ENCODE data around the gene ELMO3.

ELMO3 gene

GRCh38 chr16:67226804-67227566 is 28.1 kb downstream of the ELMO3 start, which contains the start of gene TMEM208:
Gene TMEM208, plus strand, starts transcription at chr16:67227130. Its CDS starts 89 bp downstream, at chr16:67227219.
- peak; percentile 85 for DNase-seq

GRCh38 chr16:67227567-67227921 is 28.6 kb downstream of the ELMO3 start:
- no peak for DNase-seq

DNA sequence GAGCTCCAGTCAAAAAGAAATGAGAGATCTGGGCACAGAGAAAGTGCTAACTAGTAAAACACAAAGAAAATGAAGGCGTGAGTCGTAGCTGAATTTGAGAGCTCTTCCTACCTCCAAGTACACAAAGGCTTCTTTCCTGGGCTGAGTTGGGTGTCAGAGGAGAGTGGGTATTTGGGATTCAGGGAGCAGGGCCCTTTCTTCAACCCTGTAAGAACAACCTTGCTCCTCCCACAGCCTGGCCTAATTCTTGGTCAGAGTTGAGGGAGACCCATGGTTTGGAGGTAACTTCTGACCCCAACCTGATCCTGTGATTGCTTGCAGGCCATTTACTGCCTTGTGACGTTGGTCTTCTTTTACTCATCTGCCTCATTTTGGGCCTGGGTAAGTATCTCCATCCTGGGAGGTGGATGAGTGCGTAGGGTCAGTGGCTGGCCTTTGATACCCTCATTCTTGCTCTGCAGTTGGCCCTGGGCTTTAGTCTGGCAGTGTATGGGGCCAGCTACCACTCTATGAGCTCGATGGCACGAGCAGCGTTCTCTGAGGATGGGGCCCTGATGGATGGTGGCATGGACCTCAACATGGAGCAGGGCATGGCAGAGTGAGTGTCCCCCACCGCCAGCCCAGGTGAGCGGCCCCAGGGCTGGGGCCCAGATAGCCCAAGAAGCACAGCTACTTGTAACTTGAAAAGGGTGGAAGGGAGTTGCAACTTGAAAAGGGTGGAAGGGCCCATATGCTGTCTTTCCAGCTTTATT is 29.3 kb downstream of the ELMO3 start:
- no peak for DNase-seq

GRCh38 chr16:67228905-67229304 is 30.0 kb downstream of the ELMO3 start:
- DNase-seq: no peak

DNA sequence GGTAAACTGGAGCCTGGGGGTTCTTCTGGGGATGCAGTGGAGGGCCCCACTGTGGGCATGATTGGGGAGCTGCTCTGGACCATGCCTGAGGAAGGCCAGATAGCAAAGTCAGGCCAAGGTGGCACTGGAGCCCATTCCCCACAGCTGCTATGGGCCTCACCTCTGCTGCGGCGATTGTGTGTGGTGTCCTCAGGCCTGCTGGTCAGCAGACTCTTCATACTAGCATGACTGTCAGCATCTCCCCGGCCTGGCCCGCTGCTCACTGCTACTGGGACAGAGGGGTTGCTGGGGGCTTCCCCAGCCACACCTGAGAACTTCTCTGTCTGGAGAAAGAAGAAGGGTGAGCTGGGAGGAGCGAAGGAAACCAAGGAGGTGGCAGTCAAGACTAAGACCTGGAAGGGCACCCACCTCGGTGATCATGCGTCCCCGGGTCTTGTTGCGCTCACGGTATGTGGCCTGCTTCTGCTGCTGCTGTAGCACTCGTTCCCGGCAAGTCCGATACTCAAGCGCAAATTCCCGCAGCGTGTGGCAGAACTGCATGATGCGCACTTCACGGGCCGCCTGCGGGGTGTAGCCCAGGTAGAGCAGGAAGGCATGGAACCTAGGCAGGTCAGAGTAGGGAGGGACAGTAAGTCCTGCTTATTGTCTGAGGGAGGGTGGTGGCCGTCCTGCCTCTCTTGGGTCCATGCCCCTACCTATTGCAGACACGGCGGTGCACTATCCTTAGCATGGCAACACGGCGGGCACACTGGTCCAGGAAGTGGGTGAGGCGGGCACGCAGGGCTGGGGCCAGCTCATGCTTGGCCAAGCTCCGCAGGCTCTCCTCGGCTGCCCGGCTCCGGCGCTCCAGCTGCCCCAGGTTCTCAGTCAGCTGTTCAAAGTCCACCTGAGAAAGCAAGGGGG is 31.2 kb downstream of the ELMO3 start:
- DNase-seq: no peak

- DNase-seq: no peak
Measured at GRCh38 chr16:67230809-67231660, 32.1 kb downstream of the ELMO3 start.

- no peak for DNase-seq
Measured at GRCh38 chr16:67233596-67233995, 34.7 kb downstream of the ELMO3 start.

GRCh38 chr16:67234180-67234597 is 35.3 kb downstream of the ELMO3 start:
- DNase-seq: no peak

GRCh38 chr16:67235816-67236562 is 37.1 kb downstream of the ELMO3 start:
- DNase-seq: no peak

DNA sequence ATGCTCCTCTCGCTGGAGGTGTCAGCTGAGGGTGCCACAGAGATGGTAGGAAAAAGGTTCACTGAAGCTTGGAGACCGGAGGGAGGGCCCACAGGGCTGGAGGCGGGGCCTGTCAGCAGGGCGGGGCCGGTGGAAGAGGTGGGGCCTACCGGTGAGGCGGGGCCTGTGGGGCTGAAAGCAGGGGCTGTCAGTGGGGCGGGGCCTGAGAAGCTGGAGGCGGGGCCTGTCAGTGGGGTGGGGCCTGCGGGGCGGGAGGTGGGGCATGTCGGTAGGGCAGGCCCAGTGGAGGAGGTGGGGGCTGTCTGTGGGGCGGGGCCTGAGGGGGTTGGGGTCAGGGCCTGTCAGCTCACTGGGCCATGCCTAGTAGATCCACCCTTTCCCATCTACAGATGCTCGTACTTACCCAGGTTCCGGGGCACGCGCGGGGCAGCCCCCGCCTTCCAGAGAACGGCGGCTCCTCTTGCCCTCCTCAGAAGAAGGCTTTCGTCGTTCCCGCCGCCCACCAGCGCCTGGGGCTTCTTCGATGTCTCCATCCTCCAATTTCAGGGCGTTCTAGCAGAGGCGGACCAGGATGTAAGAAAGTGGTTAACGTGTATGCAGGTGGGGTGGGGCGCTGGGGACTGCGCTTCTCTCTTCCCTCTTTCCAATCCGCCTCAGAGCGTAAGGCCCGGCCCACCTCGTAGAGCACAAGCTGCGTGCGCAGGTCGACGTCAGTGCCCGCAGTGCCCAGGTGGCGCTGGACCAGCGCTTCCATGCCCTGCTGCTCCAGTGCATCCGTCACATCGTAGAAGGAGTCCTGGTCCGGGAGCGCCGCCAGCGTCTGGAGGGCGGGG is 37.8 kb downstream of the ELMO3 start:
- no peak for DNase-seq

- no peak for DNase-seq
Measured at GRCh38 chr16:67237396-67238277, 38.7 kb downstream of the ELMO3 start.

- no peak for DNase-seq
Measured at GRCh38 chr16:67238278-67238575, 39.3 kb downstream of the ELMO3 start.

DNA sequence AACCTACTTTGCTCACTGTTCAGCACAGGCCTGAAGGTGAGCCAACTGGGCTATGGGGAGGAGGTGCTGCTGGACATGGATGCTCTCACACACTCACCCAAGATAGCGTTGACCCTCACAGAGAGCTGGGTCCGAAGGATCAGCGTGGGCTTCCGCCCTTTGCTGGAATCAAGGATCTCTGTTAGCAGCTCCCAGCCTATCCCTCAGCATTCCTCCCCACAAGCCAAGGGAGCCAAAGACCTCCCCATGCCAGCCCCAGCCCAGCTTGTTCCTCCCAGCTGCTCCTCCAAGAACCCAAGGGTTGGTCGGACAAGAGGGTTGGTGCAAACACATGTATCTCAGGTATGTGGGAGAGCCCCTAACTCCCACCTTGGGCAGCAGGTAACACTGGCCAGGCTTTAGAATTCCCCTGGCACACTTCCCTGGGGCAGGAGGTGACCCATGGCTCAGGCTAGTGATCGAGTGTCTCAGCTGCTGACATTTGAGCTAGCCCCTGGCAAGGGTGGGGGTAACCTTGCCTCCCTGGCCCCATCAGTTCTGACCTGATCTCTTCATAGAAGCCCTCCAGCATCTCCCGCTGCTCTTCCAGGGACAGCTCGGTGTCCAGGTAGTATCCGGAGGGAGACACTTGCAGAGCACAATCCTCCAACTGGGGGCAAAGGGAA is 40.0 kb downstream of the ELMO3 start:
- no peak for DNase-seq

DNA sequence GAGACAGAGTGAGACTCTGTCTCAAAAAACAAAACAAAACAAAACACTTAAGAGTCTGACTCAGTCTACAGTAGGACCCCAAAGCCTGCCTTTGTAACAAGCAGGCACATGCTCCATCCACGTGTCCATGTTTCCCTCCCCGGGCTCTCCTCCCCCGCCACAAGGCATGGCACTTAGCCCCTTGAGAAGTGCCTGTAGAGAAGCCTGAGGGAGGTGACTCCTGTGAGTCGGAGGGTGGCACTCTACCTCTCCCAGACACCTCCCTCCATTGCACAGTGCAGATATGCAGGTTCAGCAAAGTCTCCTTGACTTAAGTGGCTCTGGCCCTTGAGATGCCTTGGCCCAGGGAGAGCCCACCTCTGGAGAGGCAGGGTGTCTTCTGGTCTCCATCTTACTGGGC is 41.6 kb downstream of the ELMO3 start:
- no peak for DNase-seq

GRCh38 chr16:67241008-67241900 is 42.3 kb downstream of the ELMO3 start:
- DNase-seq: no peak

DNA sequence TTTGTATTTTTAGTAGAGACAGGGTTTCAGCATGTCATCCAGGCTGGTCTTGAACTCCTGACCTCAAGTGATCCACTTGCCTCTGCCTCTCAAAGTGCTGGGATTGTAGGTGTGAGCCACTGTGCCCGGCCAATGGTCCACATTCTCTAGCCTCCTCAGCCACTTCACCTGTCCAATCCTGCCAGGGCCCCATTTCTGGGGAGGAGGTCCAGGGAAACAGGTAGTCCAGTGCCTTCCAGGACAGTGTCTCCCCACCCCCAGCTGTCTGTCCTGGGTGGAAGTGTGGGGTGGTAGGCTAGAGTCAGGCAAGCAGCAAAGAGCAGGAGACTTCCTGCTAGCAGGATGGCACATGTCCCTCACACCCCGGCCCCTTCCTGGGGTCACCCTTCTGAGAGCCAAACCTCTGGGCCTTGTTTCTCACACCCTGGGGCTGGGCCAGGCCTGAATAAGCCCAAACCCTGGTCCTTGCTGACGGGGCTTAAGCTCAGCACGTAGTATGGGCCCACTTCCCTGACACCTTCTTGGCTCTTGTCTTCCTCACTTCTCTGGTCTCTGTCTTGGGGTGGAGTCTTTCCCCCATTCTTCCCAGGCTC is 43.3 kb downstream of the ELMO3 start:
- DNase-seq: no peak

DNA sequence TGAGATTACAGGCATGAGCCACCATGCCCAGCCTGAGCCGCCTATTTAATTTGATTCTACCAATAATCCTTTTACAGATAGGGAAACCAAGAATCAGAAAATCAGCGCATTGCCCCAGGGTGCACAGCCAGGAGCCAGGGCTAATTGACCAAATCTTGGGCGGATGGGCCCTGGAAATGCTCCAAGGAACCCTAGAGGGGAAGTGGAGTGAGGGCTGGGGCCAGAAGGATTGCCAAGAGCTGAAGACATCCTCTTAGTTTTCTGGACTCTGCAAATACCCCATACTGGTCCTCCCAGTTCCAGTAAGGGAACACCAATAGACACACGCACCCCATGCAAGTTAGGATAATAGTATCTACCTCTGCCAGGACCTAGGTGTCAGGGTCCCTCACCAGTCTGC is 44.5 kb downstream of the ELMO3 start:
- DNase-seq: no peak

Data from SIG-M5 (cell line).